CD4-positive, alpha-beta T cell (primary cell): ENCODE results near the gene ALKBH3. TPM values are rescaled to one million over a fixed set of nuclear protein-coding genes. Genes with fewer than 3 reads are reported as not detected.

Source experiments
- ATAC-seq: fragments of 200-7000 bp; cut with Tn5 transposase; one replicate; pipeline ENCODE4 v1.10.0; 2022; ENCODE audit warnings: mild to moderate bottlenecking; ENCODE audit not compliant: poor library complexity
- CTCF ChIA-PET: fragments of 350-600 bp; sonication (Branson Sonifier 250); formaldehyde crosslinking; loops from one replicate; lab custom pipeline; 2021; ENCODE audit warnings: antibody characterized with exemption, inconsistent platforms; lab: Charles Lee
- POLR2A ChIA-PET: fragments of 350-600 bp; sonication (Branson Sonifier 250); formaldehyde crosslinking; loops from one replicate; lab custom pipeline; 2021; ENCODE audit warnings: antibody characterized with exemption, inconsistent platforms; lab: Charles Lee
- DNase-seq, 14 experiments: peaks; one replicate each; pipeline ENCODE4 v3.0.0-alpha.2; 2013 to 2020; ENCODE audit warnings: mixed read lengths in 2 of 14
- H3K27ac ChIP-seq, 2 donors: one replicate each; pipeline versions ENCODE4 v1.5.1 to v1.7.0; 2013; ENCODE audit warnings: low read length in 2 of 2, low read depth in 1 of 2, mild to moderate bottlenecking in 1 of 2
- H3K27me3 ChIP-seq, 2 experiments: 1 replicate in 1 of 2; 2 replicates in 1 of 2; pipeline versions ENCODE4 v1.6.1 to v1.7.0; 2013; ENCODE audit warnings: low read length in 2 of 2, control low read depth in 1 of 2, mild to moderate bottlenecking in 1 of 2, moderate library complexity in 1 of 2; ENCODE audit not compliant: insufficient read depth in 2 of 2, control insufficient read depth in 1 of 2
- H3K36me3 ChIP-seq: one replicate; pipeline ENCODE4 v1.6.1; 2013; ENCODE audit warnings: low read length, control low read depth; ENCODE audit not compliant: insufficient read depth
- H3K4me1 ChIP-seq: one replicate; pipeline ENCODE4 v1.6.1; 2013; ENCODE audit warnings: low read length, control low read depth; ENCODE audit not compliant: insufficient read depth
- H3K4me3 ChIP-seq: one replicate; pipeline ENCODE4 v1.5.1; 2013; ENCODE audit warnings: mild to moderate bottlenecking, low read length, moderate library complexity
- H3K9me3 ChIP-seq, 2 experiments: 1 replicate in 1 of 2; 2 replicates in 1 of 2; pipeline versions ENCODE4 v1.6.1 to v1.7.0; 2013; ENCODE audit warnings: low read length in 2 of 2, mild to moderate bottlenecking in 2 of 2, control low read depth in 1 of 2, moderate library complexity in 1 of 2; ENCODE audit not compliant: control insufficient read depth in 1 of 2, insufficient read depth in 1 of 2
- H3K27ac Mint-ChIP-seq: one replicate; pipeline ENCODE4 v1.8.0; 2020; ENCODE audit warnings: mixed read lengths
- H3K27me3 Mint-ChIP-seq: one replicate; pipeline ENCODE4 v1.8.0; 2021; ENCODE audit warnings: mixed read lengths
- H3K36me3 Mint-ChIP-seq: one replicate; pipeline ENCODE4 v1.8.0; 2021; ENCODE audit warnings: low read depth, mixed read lengths
- H3K4me1 Mint-ChIP-seq: one replicate; pipeline ENCODE4 v1.8.0; 2021; ENCODE audit warnings: low read depth, mixed read lengths
- H3K4me3 Mint-ChIP-seq: one replicate; pipeline ENCODE4 v1.8.0; 2020; ENCODE audit warnings: mild to moderate bottlenecking, mixed read lengths
- H3K9me3 Mint-ChIP-seq: one replicate; pipeline ENCODE4 v1.8.0; 2020; ENCODE audit warnings: mixed read lengths
- intact Hi-C, 2 experiments: fragments of 100-400 bp; cut with DNase I in 1 of 2; cut with micrococcal nuclease in 1 of 2; formaldehyde crosslinking; loops; one replicate each; pipeline versions ENCODE4 v1.15.1 to v1.9.0; 2023 to 2025; cut with DNase I, micrococcal nuclease
- total RNA-seq, 174 experiments: library from RNA in 2 of 174; stranded (reverse) in 2 of 174; gene quantifications; one replicate each; pipeline ENCODE4 v1.2.3 and lab custom pipeline; 2021 to 2026
- TF ChIP-seq, protein P1 (sequence below): fragments of 200-600 bp; IDR thresholded peaks from one replicate; pipeline ENCODE4 v1.8.0; 2022; ENCODE audit warnings: antibody characterized with exemption, mild to moderate bottlenecking

Gene ALKBH3
- total RNA-seq, 2 experiments from 2014 or later: 16.7 to 17.2 TPM

- Histone ChIP-seq H3K9me3 (peaks cover 0 to 21% of the 10 kb centered on the region in 2 experiments), H3K27ac (no peak overlapping the region), H3K36me3 (no peaks in the 10 kb centered on the region), H3K4me1 (peaks cover 22% of the 10 kb centered on the region), H3K4me3 (no peak overlapping the region), H3K27me3 (peaks cover 43 to 44% of the 10 kb centered on the region in 2 experiments)
- Mint-ChIP-seq H3K36me3 (no peaks in the 10 kb centered on the region), H3K27me3 (peaks cover 69% of the 10 kb centered on the region), H3K4me3 (no peak overlapping the region), H3K4me1 (peaks cover 14% of the 10 kb centered on the region), H3K27ac (no peak overlapping the region), H3K9me3 (no peaks in the 10 kb centered on the region)
- CTCF ChIA-PET: no interaction called here
- POLR2A ChIA-PET: no interaction called here
- no peak for ATAC-seq
- DNase-seq: peak in 1 of 14 experiments; percentile 7
- TF ChIP-seq, protein P1, sequence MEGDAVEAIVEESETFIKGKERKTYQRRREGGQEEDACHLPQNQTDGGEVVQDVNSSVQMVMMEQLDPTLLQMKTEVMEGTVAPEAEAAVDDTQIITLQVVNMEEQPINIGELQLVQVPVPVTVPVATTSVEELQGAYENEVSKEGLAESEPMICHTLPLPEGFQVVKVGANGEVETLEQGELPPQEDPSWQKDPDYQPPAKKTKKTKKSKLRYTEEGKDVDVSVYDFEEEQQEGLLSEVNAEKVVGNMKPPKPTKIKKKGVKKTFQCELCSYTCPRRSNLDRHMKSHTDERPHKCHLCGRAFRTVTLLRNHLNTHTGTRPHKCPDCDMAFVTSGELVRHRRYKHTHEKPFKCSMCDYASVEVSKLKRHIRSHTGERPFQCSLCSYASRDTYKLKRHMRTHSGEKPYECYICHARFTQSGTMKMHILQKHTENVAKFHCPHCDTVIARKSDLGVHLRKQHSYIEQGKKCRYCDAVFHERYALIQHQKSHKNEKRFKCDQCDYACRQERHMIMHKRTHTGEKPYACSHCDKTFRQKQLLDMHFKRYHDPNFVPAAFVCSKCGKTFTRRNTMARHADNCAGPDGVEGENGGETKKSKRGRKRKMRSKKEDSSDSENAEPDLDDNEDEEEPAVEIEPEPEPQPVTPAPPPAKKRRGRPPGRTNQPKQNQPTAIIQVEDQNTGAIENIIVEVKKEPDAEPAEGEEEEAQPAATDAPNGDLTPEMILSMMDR: no peak
- intact Hi-C loops: no loop called here
Measured at GRCh38 chr11:43942662-43943371, 62.2 kb downstream of the ALKBH3 start.

- no peak overlapping the region for H3K27ac ChIP-seq
- Mint-ChIP-seq H3K4me1 (peaks cover 14% of the 10 kb centered on the region), H3K36me3 (no peaks in the 10 kb centered on the region), H3K4me3 (peak overlapping the region; percentile 87), H3K27me3 (peaks cover 65% of the 10 kb centered on the region), H3K27ac (no peak overlapping the region), H3K9me3 (no peaks in the 10 kb centered on the region)
- H3K27me3 ChIP-seq: peaks cover 40 to 46% of the 10 kb centered on the region in 2 experiments
- intact Hi-C loops: no loop called here
- H3K4me3 ChIP-seq: peak overlapping the region; percentile 12
- H3K9me3 ChIP-seq: peaks cover 0 to 21% of the 10 kb centered on the region in 2 experiments
- H3K4me1 ChIP-seq: peaks cover 22% of the 10 kb centered on the region
- ATAC-seq: no peak
- DNase-seq: no peak
- CTCF ChIA-PET: no interaction called here
- H3K36me3 ChIP-seq: no peaks in the 10 kb centered on the region
- TF ChIP-seq, protein P1: no peak
- POLR2A ChIA-PET: no interaction called here
Measured at GRCh38 chr11:43943372-43943930, 62.8 kb downstream of the ALKBH3 start.

GRCh38 chr11:43943931-43944751 lies 63.5 kb downstream of the ALKBH3 start:
- H3K27ac ChIP-seq: no peak overlapping the region
- peaks cover 22% of the 10 kb centered on the region for H3K4me1 ChIP-seq
- H3K36me3 Mint-ChIP-seq: no peaks in the 10 kb centered on the region
- peaks cover 0 to 21% of the 10 kb centered on the region in 2 experiments for H3K9me3 ChIP-seq
- TF ChIP-seq, protein P1: no peak
- intact Hi-C loops: no loop called here
- peaks cover 46 to 47% of the 10 kb centered on the region in 2 experiments for H3K27me3 ChIP-seq
- ChIA-PET CTCF (no interaction called here), POLR2A (no interaction called here)
- no peaks in the 10 kb centered on the region for H3K36me3 ChIP-seq
- peak overlapping the region; percentile 87 for H3K4me3 Mint-ChIP-seq
- H3K9me3 Mint-ChIP-seq: no peaks in the 10 kb centered on the region
- H3K4me3 ChIP-seq: peak overlapping the region; percentile 12
- DNase-seq (no peak), ATAC-seq (no peak)
- no peak overlapping the region for H3K27ac Mint-ChIP-seq
- peaks cover 14% of the 10 kb centered on the region for H3K4me1 Mint-ChIP-seq
- peaks cover 66% of the 10 kb centered on the region for H3K27me3 Mint-ChIP-seq
